Endothelial cell of umbilical vein (primary cell): ENCODE measurements around the gene ARL8A.

Experiments used
- FOS ChIP-seq: IDR thresholded peaks from 2 replicates; pipeline ENCODE4 v1.6.1; 2011; ENCODE audit warnings: mild to moderate bottlenecking, low read length, moderate library complexity, borderline replicate concordance; ENCODE audit not compliant: insufficient read depth
- POLR2AphosphoS5 ChIP-seq: IDR thresholded peaks from 2 replicates; pipeline ENCODE4 v1.6.1; 2012; ENCODE audit warnings: low read depth, mild to moderate bottlenecking, control low read depth, low read length, moderate library complexity; ENCODE audit not compliant: insufficient read depth

DNA sequence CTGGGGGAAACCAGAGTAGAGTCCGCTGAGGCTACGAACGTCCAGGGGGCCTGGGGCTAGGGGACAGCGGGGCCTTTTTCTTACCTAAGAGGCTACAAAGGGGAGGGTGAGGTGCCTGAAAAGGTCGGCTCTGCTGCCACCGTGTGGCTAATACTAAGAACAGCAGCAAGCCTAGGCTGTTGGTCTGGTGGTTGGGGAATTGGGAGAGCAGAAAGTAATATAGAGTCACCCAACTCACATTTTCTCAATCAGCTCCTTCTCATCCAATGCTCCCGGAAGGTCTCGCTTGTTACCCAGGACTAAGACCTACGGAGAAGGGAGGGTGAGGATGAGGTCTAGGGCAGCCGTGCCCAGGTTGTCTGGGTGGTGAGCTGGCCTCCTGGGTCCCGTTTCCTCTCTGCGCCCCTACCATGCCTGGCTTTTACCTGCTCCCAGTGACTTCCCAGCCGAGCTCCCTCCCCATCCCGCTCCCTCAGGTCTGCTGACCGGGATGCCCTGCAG, 9.3 kb downstream of the ARL8A start:
- TF ChIP-seq FOS = no peak
- TF ChIP-seq POLR2AphosphoS5 = no peak
